Measurements from ENCODE around the gene FKBP10.
"Not testable (repeated sequence)": the region's sequence is repeated elsewhere in the genome, so short reads cannot be mapped to it uniquely, and the experiment has no call there.

Gene FKBP10

GRCh38 chr17:41814195-41814594, 1.4 kb downstream of the FKBP10 start:
- no peak overlapping the region for H3K27ac Mint-ChIP-seq
- no peak overlapping the region for H3K4me3 Mint-ChIP-seq
- H3K36me3 Mint-ChIP-seq = peaks cover 3% of the 10 kb centered on the region
- no peaks in the 10 kb centered on the region for H3K9me3 Mint-ChIP-seq (ENCODE audit: low read depth)
- peaks cover 23% of the 10 kb centered on the region for H3K4me1 Mint-ChIP-seq (ENCODE audit: low read depth)
- no peaks in the 10 kb centered on the region for H3K27me3 Mint-ChIP-seq

DNA sequence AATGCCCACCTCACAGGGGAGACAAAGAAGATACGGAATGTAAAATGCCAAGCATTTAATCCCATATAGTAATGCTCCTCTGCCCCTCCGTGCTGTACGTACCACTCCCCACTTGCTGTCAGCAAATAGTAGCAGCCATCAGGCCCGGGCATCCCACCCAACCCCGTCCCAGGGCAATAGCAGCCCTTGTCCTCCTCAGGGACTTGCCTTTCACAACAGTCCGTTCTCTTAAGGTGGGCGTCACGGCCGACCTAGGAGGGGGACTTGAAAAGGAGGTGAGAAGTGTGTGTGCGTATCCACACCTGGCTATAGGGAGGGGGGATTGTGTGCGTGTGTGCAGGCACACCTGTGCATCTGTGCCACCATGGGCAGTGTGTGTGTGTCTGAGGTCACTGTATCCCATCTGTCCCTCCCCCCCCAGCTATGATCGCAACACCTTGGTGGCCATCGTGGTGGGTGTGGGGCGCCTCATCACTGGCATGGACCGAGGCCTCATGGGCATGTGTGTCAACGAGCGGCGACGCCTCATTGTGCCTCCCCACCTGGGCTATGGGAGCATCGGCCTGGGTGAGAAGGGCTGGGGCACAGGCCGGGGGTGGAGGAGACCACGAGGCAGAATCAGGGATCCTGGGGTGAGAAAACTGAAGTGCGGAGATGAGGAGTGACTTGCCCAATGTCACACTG, 4.0 kb downstream of the FKBP10 start:
- H3K4me3 Mint-ChIP-seq = no peak overlapping the region
- H3K27me3 Mint-ChIP-seq = no peaks in the 10 kb centered on the region
- no peaks in the 10 kb centered on the region for H3K9me3 Mint-ChIP-seq (ENCODE audit: low read depth)
- H3K4me1 Mint-ChIP-seq (ENCODE audit: low read depth) = peaks cover 8% of the 10 kb centered on the region
- no peak overlapping the region for H3K27ac Mint-ChIP-seq
- H3K36me3 Mint-ChIP-seq = no peaks in the 10 kb centered on the region

DNA sequence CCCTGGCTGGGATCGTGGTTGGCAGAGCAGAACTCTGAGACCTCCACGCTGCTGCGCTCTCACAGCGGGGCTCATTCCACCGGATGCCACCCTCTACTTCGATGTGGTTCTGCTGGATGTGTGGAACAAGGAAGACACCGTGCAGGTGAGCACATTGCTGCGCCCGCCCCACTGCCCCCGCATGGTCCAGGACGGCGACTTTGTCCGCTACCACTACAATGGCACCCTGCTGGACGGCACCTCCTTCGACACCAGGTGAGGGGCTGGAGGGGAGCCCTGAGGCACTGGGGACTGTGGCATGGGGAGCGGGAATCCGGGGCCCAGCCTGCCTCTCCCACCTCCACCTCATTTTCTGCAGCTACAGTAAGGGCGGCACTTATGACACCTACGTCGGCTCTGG, 5.2 kb downstream of the FKBP10 start:
- Mint-ChIP-seq H3K4me1 (ENCODE audit: low read depth) (peaks cover 2% of the 10 kb centered on the region), H3K9me3 (ENCODE audit: low read depth) (no peaks in the 10 kb centered on the region), H3K36me3 (no peaks in the 10 kb centered on the region), H3K27me3 (no peaks in the 10 kb centered on the region), H3K27ac (no peak overlapping the region), H3K4me3 (no peak overlapping the region)

- Mint-ChIP-seq H3K27ac (no peak overlapping the region), H3K4me3 (no peak overlapping the region), H3K27me3 (no peaks in the 10 kb centered on the region), H3K9me3 (ENCODE audit: low read depth) (no peaks in the 10 kb centered on the region), H3K4me1 (ENCODE audit: low read depth) (no peaks in the 10 kb centered on the region), H3K36me3 (no peaks in the 10 kb centered on the region)
Observed at GRCh38 chr17:41821776-41822175, 9.0 kb downstream of the FKBP10 start.

GRCh38 chr17:41822216-41823140, 9.7 kb downstream of the FKBP10 start:
- Mint-ChIP-seq H3K36me3 (no peaks in the 10 kb centered on the region), H3K4me3 (no peak overlapping the region), H3K9me3 (ENCODE audit: low read depth) (no peaks in the 10 kb centered on the region), H3K27me3 (no peaks in the 10 kb centered on the region), H3K27ac (no peak overlapping the region), H3K4me1 (ENCODE audit: low read depth) (no peaks in the 10 kb centered on the region)

GRCh38 chr17:41823141-41823524, 10.3 kb downstream of the FKBP10 start:
- Mint-ChIP-seq H3K36me3 (no peaks in the 10 kb centered on the region), H3K9me3 (ENCODE audit: low read depth) (no peaks in the 10 kb centered on the region), H3K27me3 (no peaks in the 10 kb centered on the region), H3K4me1 (ENCODE audit: low read depth) (no peaks in the 10 kb centered on the region), H3K4me3 (no peak overlapping the region), H3K27ac (no peak overlapping the region)

DNA sequence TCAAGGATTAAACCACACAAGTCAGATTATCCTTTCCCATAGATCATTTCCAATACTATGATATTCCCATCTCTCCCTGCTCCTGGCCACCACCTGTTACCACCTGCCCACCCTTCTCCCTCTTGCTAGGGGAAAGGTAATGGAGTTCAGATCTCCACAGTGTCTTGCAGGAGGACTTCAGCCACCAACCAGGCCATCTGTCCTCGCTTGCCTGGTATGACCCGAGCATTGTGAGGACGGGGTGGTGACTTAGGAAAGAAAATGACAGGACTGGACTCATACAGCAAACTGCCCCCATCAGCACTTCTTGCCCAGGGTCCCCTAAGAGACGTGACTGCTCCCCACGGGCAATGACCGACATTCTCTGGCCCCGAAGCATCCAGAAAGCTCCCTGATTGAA, 10.8 kb downstream of the FKBP10 start:
- H3K36me3 Mint-ChIP-seq = no peaks in the 10 kb centered on the region
- no peak overlapping the region for H3K27ac Mint-ChIP-seq
- no peaks in the 10 kb centered on the region for H3K9me3 Mint-ChIP-seq (ENCODE audit: low read depth)
- no peaks in the 10 kb centered on the region for H3K4me1 Mint-ChIP-seq (ENCODE audit: low read depth)
- no peaks in the 10 kb centered on the region for H3K27me3 Mint-ChIP-seq
- H3K4me3 Mint-ChIP-seq = no peak overlapping the region

- Mint-ChIP-seq H3K27me3 (no peaks in the 10 kb centered on the region), H3K36me3 (no peaks in the 10 kb centered on the region), H3K4me1 (ENCODE audit: low read depth) (no peaks in the 10 kb centered on the region), H3K27ac (no peak overlapping the region), H3K4me3 (no peak overlapping the region), H3K9me3 (ENCODE audit: low read depth) (no peaks in the 10 kb centered on the region)
Observed at GRCh38 chr17:41824086-41824485, 11.3 kb downstream of the FKBP10 start.

DNA sequence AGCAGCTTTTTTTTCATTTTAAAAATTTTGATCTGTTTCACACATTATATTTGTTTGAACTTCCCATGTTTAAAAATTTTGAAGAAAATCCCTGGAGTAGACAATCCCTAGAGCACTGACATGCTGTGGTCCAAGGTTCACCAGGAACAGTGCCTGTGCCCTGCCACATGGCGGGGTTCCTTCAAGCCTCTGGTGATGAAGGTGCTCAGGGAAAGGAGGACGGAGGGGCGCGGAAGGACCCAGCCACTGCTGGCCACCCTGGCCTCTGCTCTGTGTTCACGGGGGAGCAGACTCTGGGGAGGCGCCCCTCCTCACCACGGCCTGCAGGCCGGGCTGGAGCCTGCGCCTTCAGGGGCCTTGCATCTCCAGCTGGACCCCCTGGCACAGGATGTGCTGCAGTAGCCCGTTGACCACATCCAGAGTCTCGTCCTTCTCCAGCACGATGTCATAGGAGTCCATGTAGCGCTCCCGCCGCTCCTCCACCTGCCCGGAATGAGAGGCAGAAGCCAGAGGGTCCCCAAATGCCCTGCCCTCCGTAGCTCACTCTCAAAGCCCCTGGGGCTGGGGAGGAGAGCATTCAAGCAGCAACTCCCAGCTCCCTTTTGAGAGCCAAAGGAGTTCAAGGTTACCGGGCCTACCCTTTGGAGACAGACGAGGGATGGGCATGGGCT, 12.5 kb downstream of the FKBP10 start:
- Mint-ChIP-seq H3K4me3 (no peak overlapping the region), H3K36me3 (no peaks in the 10 kb centered on the region), H3K27ac (no peak overlapping the region)

DNA sequence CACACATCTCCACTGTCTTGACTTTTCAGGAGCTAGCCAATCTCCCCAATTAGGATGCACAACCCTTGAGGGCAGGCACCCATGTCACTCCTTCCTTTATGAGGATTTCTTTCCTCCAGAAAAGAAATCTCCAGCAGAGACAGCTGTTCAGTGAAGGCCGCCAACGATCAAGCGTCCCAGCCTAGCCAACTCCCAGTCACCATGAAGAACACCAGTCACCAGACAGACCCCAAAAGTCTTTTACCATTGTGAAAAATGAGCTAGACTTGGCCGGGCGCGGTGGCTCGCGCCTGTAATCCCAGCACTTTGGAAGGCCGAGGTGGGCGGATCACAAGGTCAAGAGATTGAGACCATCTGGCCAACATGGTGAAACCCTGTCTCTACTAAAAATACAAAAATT, 17.2 kb downstream of the FKBP10 start:
- not testable (repeated sequence) for H3K36me3 Mint-ChIP-seq; H3K4me3 Mint-ChIP-seq; H3K27ac Mint-ChIP-seq; H3K27me3 Mint-ChIP-seq; H3K9me3 Mint-ChIP-seq (ENCODE audit: low read depth); H3K4me1 Mint-ChIP-seq (ENCODE audit: low read depth)

More for the DNA sequence above, 12.5 kb downstream of the FKBP10 start:
- H3K9me3 Mint-ChIP-seq (ENCODE audit: low read depth) = no peaks in the 10 kb centered on the region
- no peaks in the 10 kb centered on the region for H3K27me3 Mint-ChIP-seq
- no peaks in the 10 kb centered on the region for H3K4me1 Mint-ChIP-seq (ENCODE audit: low read depth)

GRCh38 chr17:41835214-41835799, 22.5 kb downstream of the FKBP10 start:
- Mint-ChIP-seq H3K27me3 (no peaks in the 10 kb centered on the region), H3K4me1 (ENCODE audit: low read depth) (peaks cover 20% of the 10 kb centered on the region), H3K9me3 (ENCODE audit: low read depth) (no peaks in the 10 kb centered on the region), H3K27ac (peak overlapping the region; percentile 84), H3K4me3 (peak overlapping the region; percentile 90), H3K36me3 (peaks cover 5% of the 10 kb centered on the region)

- Mint-ChIP-seq H3K36me3 (peaks cover 5% of the 10 kb centered on the region), H3K9me3 (ENCODE audit: low read depth) (no peaks in the 10 kb centered on the region), H3K27ac (peak within 1 kb of the TSS; percentile 84), H3K4me3 (peak within 1 kb of the TSS; percentile 90), H3K27me3 (no peaks in the 10 kb centered on the region), H3K4me1 (ENCODE audit: low read depth) (peaks cover 20% of the 10 kb centered on the region)
Observed at GRCh38 chr17:41835800-41836549, 23.2 kb downstream of the FKBP10 start, which contains the start of gene NT5C3B. NT5C3B (minus strand) TSS chr17:41836232; CDS start chr17:41836193, 39 bp downstream.

DNA sequence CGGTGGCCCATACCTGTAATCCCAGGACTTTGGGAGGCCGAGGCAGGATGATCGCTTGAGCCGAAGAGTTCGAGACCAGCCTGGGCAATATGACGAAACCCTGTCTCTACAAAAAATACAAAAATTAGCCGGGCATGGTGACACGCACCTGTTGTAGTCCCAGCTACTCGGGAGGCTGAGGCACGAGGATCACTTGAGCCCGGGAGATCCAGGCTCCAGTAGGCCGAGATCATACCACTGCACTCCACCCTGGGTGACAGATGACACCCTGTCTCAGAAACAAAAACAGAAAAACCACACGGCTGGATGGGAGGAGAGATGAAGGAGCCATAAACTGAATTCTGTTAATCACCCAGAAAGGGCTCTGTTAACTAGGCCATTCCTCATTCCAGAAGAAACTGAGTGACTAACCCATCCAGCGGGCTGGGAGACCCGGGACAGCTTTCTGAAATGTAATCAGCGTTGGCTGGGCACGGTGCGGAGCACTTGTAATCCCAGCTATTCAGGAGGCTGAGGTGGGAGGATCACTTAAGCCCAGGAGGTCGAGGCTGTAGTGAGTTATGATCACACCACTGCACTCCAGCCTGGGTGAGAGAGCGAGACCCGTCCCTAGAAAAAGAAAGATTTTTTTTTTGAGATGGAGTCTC, 23.9 kb downstream of the FKBP10 start:
- Mint-ChIP-seq H3K27me3 (no peaks in the 10 kb centered on the region), H3K4me3 (peak overlapping the region; percentile 82), H3K4me1 (ENCODE audit: low read depth) (peaks cover 20% of the 10 kb centered on the region), H3K27ac (no peak overlapping the region), H3K36me3 (peaks cover 2% of the 10 kb centered on the region), H3K9me3 (ENCODE audit: low read depth) (no peaks in the 10 kb centered on the region)

All from activated naive CD8-positive, alpha-beta T cell (primary cell).